Ishikawa (cell line): Measurements from ENCODE around the gene LTO1.

Source experiments
- MAX ChIP-seq: IDR thresholded peaks from 2 replicates; pipeline ENCODE4 v1.6.1; 2012
- REST ChIP-seq: IDR thresholded peaks from 2 replicates; pipeline ENCODE4 v1.6.1; 2012; ENCODE audit warnings: low read depth, mild to moderate bottlenecking
- TAF1 ChIP-seq: IDR thresholded peaks from 2 replicates; pipeline ENCODE4 v1.6.1; 2012; ENCODE audit warnings: low read depth, mild to moderate bottlenecking
- YY1 ChIP-seq: IDR thresholded peaks from 2 replicates; pipeline ENCODE4 v1.6.1; 2012; ENCODE audit warnings: low read depth

GRCh38 chr11:69705351-69705811 lies 30.2 kb upstream of the LTO1 start:
- TF ChIP-seq MAX: no peak
- TF ChIP-seq REST: no peak
- TF ChIP-seq TAF1: no peak
- no peak for TF ChIP-seq YY1
